Thoracic aorta (tissue), 2 donors: Measurements from ENCODE around the gene FAM120AOS. TPM values are rescaled to one million over a fixed set of nuclear protein-coding genes. Genes with fewer than 3 reads are reported as not detected.

Experiments
- ATAC-seq: fragments of 150-250 bp; one replicate; pipeline ENCODE4 v1.8.0; 2017; ENCODE audit warnings: low read depth; ENCODE audit not compliant: insufficient number of reproducible peaks, low FRiP score
- DNase-seq: peaks from one replicate; pipeline ENCODE4 v3.0.0-alpha.2; 2020; ENCODE audit warnings: low spot score
- H3K27ac ChIP-seq, 2 donors: fragments of 200-600 bp; sonication (generic); 1 replicate in 1 of 2; 2 replicates in 1 of 2; pipeline ENCODE4 v1.5.1; 2016; ENCODE audit warnings: mild to moderate bottlenecking in 2 of 2, moderate library complexity in 2 of 2
- H3K27me3 ChIP-seq: fragments of 200-600 bp; sonication (generic); replicated peaks from 2 replicates; pipeline ENCODE4 v1.6.0; 2016; ENCODE audit warnings: mild to moderate bottlenecking; ENCODE audit not compliant: insufficient read depth
- H3K36me3 ChIP-seq: fragments of 200-600 bp; sonication (generic); one replicate; pipeline ENCODE4 v1.5.1; 2016
- H3K4me1 ChIP-seq, 2 donors: fragments of 200-600 bp; sonication (generic); 1 replicate in 1 of 2; 2 replicates in 1 of 2; pipeline versions ENCODE4 v1.5.1 to v1.6.0; 2016; ENCODE audit warnings: low read depth in 2 of 2, mild to moderate bottlenecking in 1 of 2; ENCODE audit not compliant: control insufficient read depth in 1 of 2
- H3K4me3 ChIP-seq: fragments of 200-600 bp; sonication (generic); 2 replicates; pipeline ENCODE4 v1.5.1; 2016; ENCODE audit warnings: mild to moderate bottlenecking
- H3K9me3 ChIP-seq: fragments of 200-600 bp; sonication (generic); 2 replicates; pipeline ENCODE4 v1.5.1; 2016
- total RNA-seq, 2 donors: library from RNA; depleted of rRNA; stranded (reverse); fragments of >200 nt; gene quantifications; one replicate each; pipeline versions ENCODE4 v1.1.0 to v1.2.3, GENCODE V29; 2016
- TF ChIP-seq, protein P1 (sequence below): fragments of 200-600 bp; sonication (generic); IDR thresholded peaks from one replicate; pipeline ENCODE4 v1.5.1; 2019; ENCODE audit warnings: antibody characterized with exemption

FAM120AOS gene
- total RNA-seq, 2 donors from 2014 or later = 48.5 to 56.2 TPM

DNA sequence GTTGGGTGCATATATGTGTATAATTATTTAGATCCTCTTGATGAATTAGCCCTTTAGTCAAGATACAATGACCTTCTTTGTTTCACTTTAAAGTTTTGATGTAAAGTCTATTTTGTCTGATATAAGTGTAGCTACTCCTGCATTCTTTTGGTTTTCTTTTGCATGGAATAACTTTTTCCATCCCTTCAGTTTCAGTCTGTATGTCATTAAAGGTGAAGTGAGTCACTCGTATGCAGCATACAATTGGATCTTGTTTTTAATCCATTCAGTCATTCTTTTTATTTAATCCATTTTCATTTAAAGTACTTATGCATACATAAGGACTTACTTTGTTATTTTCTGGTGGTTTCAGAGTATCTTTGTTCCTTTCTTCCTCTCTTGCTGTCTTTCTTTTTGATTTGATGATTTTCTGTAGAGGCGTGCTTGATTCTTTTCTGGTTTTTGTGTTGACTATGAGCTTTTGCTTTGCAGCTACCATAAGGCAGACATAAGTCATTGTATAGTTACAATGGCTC lies 38.1 kb downstream of the FAM120AOS start:
- no peak overlapping the region for H3K4me3 ChIP-seq
- TF ChIP-seq, protein P1, sequence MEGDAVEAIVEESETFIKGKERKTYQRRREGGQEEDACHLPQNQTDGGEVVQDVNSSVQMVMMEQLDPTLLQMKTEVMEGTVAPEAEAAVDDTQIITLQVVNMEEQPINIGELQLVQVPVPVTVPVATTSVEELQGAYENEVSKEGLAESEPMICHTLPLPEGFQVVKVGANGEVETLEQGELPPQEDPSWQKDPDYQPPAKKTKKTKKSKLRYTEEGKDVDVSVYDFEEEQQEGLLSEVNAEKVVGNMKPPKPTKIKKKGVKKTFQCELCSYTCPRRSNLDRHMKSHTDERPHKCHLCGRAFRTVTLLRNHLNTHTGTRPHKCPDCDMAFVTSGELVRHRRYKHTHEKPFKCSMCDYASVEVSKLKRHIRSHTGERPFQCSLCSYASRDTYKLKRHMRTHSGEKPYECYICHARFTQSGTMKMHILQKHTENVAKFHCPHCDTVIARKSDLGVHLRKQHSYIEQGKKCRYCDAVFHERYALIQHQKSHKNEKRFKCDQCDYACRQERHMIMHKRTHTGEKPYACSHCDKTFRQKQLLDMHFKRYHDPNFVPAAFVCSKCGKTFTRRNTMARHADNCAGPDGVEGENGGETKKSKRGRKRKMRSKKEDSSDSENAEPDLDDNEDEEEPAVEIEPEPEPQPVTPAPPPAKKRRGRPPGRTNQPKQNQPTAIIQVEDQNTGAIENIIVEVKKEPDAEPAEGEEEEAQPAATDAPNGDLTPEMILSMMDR = no peak
- H3K36me3 ChIP-seq = no peaks in the 10 kb centered on the region
- no peaks in the 10 kb centered on the region for H3K4me1 ChIP-seq
- peaks cover 21% of the 10 kb centered on the region for H3K9me3 ChIP-seq
- ATAC-seq (no peak), DNase-seq (no peak)
- H3K27ac ChIP-seq = no peak overlapping the region
- no peaks in the 10 kb centered on the region for H3K27me3 ChIP-seq

- H3K4me1 ChIP-seq = no peaks in the 10 kb centered on the region
- peaks cover 8% of the 10 kb centered on the region for H3K9me3 ChIP-seq
- no peak overlapping the region for H3K27ac ChIP-seq
- ATAC-seq = no peak
- TF ChIP-seq, protein P1 = no peak
- no peak for DNase-seq
- no peak overlapping the region for H3K4me3 ChIP-seq
- H3K27me3 ChIP-seq = no peaks in the 10 kb centered on the region
- no peaks in the 10 kb centered on the region for H3K36me3 ChIP-seq
These were observed 39.9 kb downstream of the FAM120AOS start for GRCh38 chr9:93413530-93413929.

GRCh38 chr9:93406371-93406770 lies 47.0 kb downstream of the FAM120AOS start:
- Histone ChIP-seq H3K4me3 (no peak overlapping the region), H3K27ac (no peak overlapping the region), H3K4me1 (no peaks in the 10 kb centered on the region), H3K36me3 (no peaks in the 10 kb centered on the region), H3K9me3 (no peaks in the 10 kb centered on the region), H3K27me3 (no peaks in the 10 kb centered on the region)
- TF ChIP-seq, protein P1 = no peak
- DNase-seq = no peak
- no peak for ATAC-seq

DNA sequence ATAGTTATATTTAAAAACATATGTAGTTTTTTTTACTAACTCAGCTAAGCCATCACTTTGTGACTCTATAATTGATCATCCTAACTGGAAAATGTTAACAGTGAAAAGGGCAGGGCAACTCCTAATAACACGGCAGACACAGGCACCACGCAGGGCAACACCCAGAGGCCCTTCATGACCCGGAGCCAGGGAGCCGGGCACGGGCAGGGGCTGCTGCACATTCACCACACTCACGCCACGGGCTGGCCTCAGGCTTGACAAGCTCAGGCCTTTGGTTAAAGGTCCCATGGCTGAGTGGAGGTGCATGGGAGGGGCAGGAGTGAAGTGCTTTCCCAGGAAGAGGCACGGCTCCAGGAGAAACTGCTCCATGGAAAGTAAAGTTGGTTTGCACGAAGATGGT lies 54.9 kb downstream of the FAM120AOS start:
- H3K4me3 ChIP-seq = no peak overlapping the region
- ATAC-seq = no peak
- no peaks in the 10 kb centered on the region for H3K27me3 ChIP-seq
- no peaks in the 10 kb centered on the region for H3K9me3 ChIP-seq
- TF ChIP-seq, protein P1 = no peak
- no peaks in the 10 kb centered on the region for H3K4me1 ChIP-seq
- no peaks in the 10 kb centered on the region for H3K36me3 ChIP-seq
- DNase-seq = no peak
- H3K27ac ChIP-seq = no peak overlapping the region

DNA sequence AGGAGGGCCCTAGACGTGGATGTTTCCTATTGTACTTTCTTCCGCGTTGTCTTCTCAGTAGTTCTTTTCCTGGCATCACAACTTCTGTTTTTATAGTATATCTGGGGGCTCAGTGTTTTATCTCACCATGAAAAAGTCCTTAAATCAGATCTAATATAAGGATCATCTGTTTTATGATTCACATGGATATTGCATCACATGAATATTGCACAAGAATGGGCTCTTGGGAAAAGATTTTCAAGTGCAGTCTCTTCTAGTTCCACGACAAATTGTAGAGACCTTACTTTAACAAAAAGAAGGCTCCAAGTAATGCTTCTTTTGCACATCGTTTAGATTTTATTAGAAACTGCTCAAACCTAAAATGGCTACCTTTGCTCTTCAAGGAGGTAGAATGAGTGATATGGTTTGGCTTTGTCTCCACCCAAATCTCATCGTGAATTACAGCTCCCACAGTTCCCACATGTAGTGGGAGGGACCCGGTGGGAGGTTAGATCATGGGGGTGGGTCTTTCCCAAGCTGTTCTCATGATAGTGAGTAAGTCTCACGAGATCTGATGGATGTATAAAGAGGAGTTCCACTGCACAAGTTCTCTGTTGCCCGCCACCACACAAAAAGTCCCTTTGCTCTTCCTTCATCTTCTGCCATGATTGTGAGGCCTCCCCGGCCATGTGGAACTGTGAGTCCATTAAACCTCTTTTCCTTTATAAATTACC lies 55.6 kb downstream of the FAM120AOS start:
- H3K27me3 ChIP-seq = no peaks in the 10 kb centered on the region
- TF ChIP-seq, protein P1 = no peak
- ATAC-seq (no peak), DNase-seq (no peak)
- H3K27ac ChIP-seq = no peak overlapping the region
- H3K36me3 ChIP-seq = no peaks in the 10 kb centered on the region
- no peaks in the 10 kb centered on the region for H3K4me1 ChIP-seq
- no peaks in the 10 kb centered on the region for H3K9me3 ChIP-seq
- no peak overlapping the region for H3K4me3 ChIP-seq

Other genes starting within 250 kb of the FAM120AOS start
- gene FAM120A, start 1.9 kb downstream of the FAM120AOS start, total RNA-seq = 10 to 100 TPM; 65.3 to 87.8 TPM
- 10 to 100 TPM; 29.9 to 36.6 TPM for gene PHF2, start 123.0 kb upstream of the FAM120AOS start, total RNA-seq